OCI-M2 (cell line): ENCODE data around the gene CD69.
"Not testable (repeated sequence)": the region's sequence is repeated elsewhere in the genome, so short reads cannot be mapped to it uniquely, and the experiment has no call there.

ENCODE experiments used
- DNase-seq: peaks from one replicate; lab custom pipeline; 2025; ENCODE audit not compliant: unreplicated experiment; lab: John Stamatoyannopoulos, UW

Gene CD69

GRCh38 chr12:9724023-9724422 is 36.7 kb downstream of the CD69 start:
- no peak for DNase-seq

- no peak for DNase-seq
Measured at GRCh38 chr12:9721394-9722092, 39.2 kb downstream of the CD69 start.

DNA sequence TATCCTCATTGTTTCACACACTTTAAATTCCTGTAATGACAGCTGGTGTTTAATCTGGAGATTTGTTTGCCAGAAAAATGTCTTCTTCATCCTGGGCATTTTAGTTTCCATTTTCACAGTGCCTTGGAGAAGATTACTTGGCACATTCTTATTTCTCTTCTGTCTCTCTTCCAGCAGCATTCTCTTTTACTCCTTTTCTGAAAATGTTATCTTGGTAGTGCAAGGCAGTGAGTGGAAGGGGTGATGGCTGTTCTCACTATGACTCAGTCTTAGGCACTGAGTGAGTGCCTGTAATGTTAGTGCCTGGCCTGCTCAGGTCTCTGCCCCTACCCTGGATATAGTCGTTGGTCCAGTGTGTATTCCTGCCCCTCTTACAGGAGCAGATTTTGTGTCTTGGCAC is 40.9 kb downstream of the CD69 start:
- DNase-seq: no peak

GRCh38 chr12:9718968-9719367 is 41.7 kb downstream of the CD69 start:
- DNase-seq: no peak

GRCh38 chr12:9717070-9717925 is 43.4 kb downstream of the CD69 start:
- no peak for DNase-seq

GRCh38 chr12:9713032-9713558 is 47.6 kb downstream of the CD69 start:
- not testable (repeated sequence) for DNase-seq

GRCh38 chr12:9711664-9712063 is 49.0 kb downstream of the CD69 start:
- no peak for DNase-seq

GRCh38 chr12:9710584-9711375 is 49.9 kb downstream of the CD69 start:
- no peak for DNase-seq

DNA sequence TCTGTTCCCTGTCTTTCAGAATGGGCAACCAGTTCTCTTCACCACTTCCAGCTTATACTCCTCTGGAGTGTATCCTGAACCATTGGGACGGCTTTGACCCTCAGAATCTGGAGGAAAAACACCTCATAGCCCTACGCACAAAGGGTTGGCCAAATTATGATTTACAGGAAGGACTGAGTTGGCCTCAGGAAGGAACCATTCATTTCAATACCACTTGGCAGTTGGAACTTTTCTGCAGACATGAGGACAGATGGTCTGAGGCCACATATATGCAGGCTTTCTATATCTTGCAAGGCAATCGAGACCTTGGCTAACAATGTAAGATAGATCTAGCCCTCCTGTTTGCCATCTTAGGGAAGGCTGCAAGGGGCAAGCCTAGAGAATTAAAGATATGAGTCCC is 51.8 kb downstream of the CD69 start:
- no peak for DNase-seq

- DNase-seq: no peak
Measured at GRCh38 chr12:9707864-9708808, 52.6 kb downstream of the CD69 start.

DNA sequence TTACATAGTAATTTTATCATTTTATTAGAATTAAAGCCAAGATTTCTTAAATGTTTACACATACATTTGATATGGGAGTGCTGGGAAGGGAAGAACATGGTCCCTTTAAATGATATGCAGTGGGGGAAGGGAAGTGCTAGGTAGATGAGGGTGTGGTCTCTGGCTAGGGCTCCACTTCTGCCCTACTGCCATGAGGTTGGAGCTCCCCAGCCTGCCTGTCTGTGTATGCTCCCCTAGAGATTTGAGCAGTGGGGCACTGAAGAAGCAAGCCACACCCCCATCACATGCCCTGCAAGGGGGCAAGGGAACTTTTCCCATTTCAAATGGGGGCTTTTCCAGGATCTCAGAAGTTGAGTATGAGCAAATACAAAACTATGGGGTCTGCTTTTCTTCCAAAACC is 53.3 kb downstream of the CD69 start:
- no peak for DNase-seq

DNA sequence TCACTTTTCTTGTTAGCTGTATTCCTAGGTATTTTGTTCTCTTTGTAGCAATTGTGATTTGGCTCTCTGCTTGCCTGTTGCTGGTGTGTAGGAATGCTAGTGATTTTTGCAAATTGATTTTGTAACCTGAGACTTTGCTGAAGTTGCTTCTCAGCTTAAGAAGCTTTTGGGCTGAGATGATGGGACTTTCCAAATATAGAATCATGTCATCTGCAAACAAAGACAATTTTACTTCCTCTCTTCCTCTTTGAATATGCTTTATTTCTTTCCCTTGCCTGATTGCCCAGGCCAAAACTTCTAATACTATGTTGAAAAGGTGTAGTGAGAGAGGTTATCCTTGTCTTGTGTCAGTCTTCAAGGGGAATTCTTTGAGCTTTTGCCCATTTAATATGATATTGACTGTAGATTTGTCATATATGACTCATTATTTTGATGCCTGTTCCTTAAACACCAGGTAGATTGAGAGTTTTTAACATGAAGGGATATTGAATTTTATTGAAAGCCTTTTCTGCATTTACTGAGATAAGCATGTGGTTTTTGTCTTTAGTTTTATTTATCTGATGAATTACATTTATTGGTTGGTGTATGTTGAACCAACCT is 54.5 kb downstream of the CD69 start:
- no peak for DNase-seq

DNA sequence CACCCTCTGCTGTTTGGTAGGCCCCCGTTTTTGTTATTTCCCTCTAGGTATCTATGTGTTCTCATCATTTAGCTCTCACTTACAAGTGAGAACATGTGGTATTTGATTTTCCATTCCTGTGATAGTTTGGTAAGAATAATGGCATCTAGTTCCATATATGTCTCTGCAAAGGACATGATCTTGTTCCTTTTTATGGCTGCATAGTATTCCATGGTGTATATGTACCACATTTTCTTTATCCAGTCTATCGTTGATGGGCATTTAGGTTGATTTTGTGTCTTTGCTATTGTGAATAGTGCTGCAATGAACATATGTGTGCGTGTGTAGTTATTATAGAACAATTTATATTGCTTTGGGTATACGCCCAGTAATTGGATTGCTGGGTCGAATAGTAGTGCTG is 56.1 kb downstream of the CD69 start:
- not testable (repeated sequence) for DNase-seq
